Bronchial epithelial cell (primary cell): ENCODE results near the gene ALKBH6. TPM values are rescaled to one million over a fixed set of nuclear protein-coding genes. Genes with fewer than 3 reads are reported as not detected.

Source experiments
- DNase-seq: peaks from one replicate; pipeline ENCODE4 v3.0.0-alpha.2; 2010; ENCODE audit warnings: low read depth
- FAIRE-seq: peaks from 2 replicates; lab custom pipeline; 2011; peaks lifted over from hg19 to GRCh38; lab: Jason Lieb, UNC
- H3K27me3 ChIP-seq: 2 replicates; pipeline ENCODE4 v1.5.1; 2011; ENCODE audit warnings: low read length; ENCODE audit not compliant: control insufficient read depth, insufficient read depth
- H3K36me3 ChIP-seq: 2 replicates; pipeline ENCODE4 v1.5.1; 2011; ENCODE audit warnings: low read length; ENCODE audit not compliant: control insufficient read depth, insufficient read depth
- H3K4me3 ChIP-seq: 2 replicates; pipeline ENCODE4 v1.5.1; 2011; ENCODE audit warnings: mild to moderate bottlenecking, low read depth, low read length, control low read depth
- CTCF ChIP-seq: IDR thresholded peaks from 2 replicates; pipeline ENCODE4 v1.5.1; 2011; ENCODE audit warnings: mild to moderate bottlenecking, moderate library complexity, low read length, control low read depth, inconsistent platforms; ENCODE audit not compliant: insufficient read depth, severe bottlenecking
- total RNA-seq: library from RNA; depleted of rRNA; stranded (reverse); fragments of >200 nt; gene quantifications from 2 replicates; pipeline ENCODE4 v1.2.1, GENCODE V29; 2014

ALKBH6 gene
- total RNA-seq, 1 donor from 2014 or later, result 14.2 TPM

- Histone ChIP-seq H3K36me3 (peaks cover 1% of the 10 kb centered on the region), H3K4me3 (no peak overlapping the region), H3K27me3 (no peaks in the 10 kb centered on the region)
- no peak for TF ChIP-seq CTCF
- DNase-seq, result no peak
- no peak for FAIRE-seq
Observed at GRCh38 chr19:36001605-36002004, 12.4 kb downstream of the ALKBH6 start.

GRCh38 chr19:35996777-35997176 lies 17.2 kb downstream of the ALKBH6 start:
- Histone ChIP-seq H3K36me3 (peaks cover 1% of the 10 kb centered on the region), H3K27me3 (no peaks in the 10 kb centered on the region), H3K4me3 (no peak overlapping the region)
- TF ChIP-seq CTCF, result no peak
- DNase-seq (no peak), FAIRE-seq (no peak)

- peak; percentile 3 for TF ChIP-seq CTCF
- no peak for FAIRE-seq
- no peaks in the 10 kb centered on the region for H3K27me3 ChIP-seq
- H3K36me3 ChIP-seq, result peaks cover 1% of the 10 kb centered on the region
- peak within 1 kb of the TSS; percentile 84 for H3K4me3 ChIP-seq
- DNase-seq, result peak; percentile 80
Observed at GRCh38 chr19:35995048-35995993, 18.7 kb downstream of the ALKBH6 start, which contains the start of gene SDHAF1. Gene SDHAF1, plus strand, starts transcription at chr19:35995188. Its CDS starts 87 bp downstream, at chr19:35995275.

- peak overlapping the region; percentile 84 for H3K4me3 ChIP-seq
- peaks cover 1% of the 10 kb centered on the region for H3K36me3 ChIP-seq
- no peak for FAIRE-seq
- TF ChIP-seq CTCF, result peak; percentile 14
- no peak for DNase-seq
- H3K27me3 ChIP-seq, result no peaks in the 10 kb centered on the region
Observed at GRCh38 chr19:35993923-35994598, 20.0 kb downstream of the ALKBH6 start.

- Histone ChIP-seq H3K4me3 (no peak overlapping the region), H3K36me3 (peaks cover 1% of the 10 kb centered on the region), H3K27me3 (no peaks in the 10 kb centered on the region)
- FAIRE-seq (no peak), DNase-seq (peak; percentile 71)
- TF ChIP-seq CTCF, result no peak
Observed at GRCh38 chr19:35992907-35993765, 20.9 kb downstream of the ALKBH6 start.
